ENCODE results near the gene PTPN1. TPM values are rescaled to one million over a fixed set of nuclear protein-coding genes. Genes with fewer than 3 reads are reported as not detected.

PTPN1 gene
- total RNA-seq, 1 donor from 2014 or later, result 38.1 TPM

GRCh38 chr20:50533061-50533460, 22.9 kb downstream of the PTPN1 start:
- Mint-ChIP-seq H3K4me1 (peaks cover 13% of the 10 kb centered on the region), H3K9me3 (no peaks in the 10 kb centered on the region), H3K4me3 (no peak overlapping the region), H3K27me3 (ENCODE audit: insufficient read depth, low read depth) (no peaks in the 10 kb centered on the region), H3K27ac (no peak overlapping the region), H3K36me3 (peaks cover 9% of the 10 kb centered on the region)
- H3K36me3 ChIP-seq, result no peaks in the 10 kb centered on the region
- H2AFZ ChIP-seq (replicated peaks), result no peak overlapping the region
- no peak overlapping the region for H3K4me3 ChIP-seq
- H4K20me1 ChIP-seq (ENCODE audit: low read depth), result peaks cover 58% of the 10 kb centered on the region
- peaks cover 43% of the 10 kb centered on the region for H3K4me1 ChIP-seq
- no peak overlapping the region for H3K9ac ChIP-seq
- H3K9me3 ChIP-seq (ENCODE audit: low read depth), result no peaks in the 10 kb centered on the region
- H3K79me2 ChIP-seq (ENCODE audit: low read depth), result peaks cover 99% of the 10 kb centered on the region
- H3K27ac ChIP-seq, result no peak overlapping the region
- DNase-seq (ENCODE audit: low spot score), result no peak
- H3K4me2 ChIP-seq, result no peak overlapping the region
- H3K27me3 ChIP-seq, result no peaks in the 10 kb centered on the region
- no peaks in the 10 kb centered on the region for H3F3A ChIP-seq (ENCODE audit: low read depth)
- TF ChIP-seq EZH2phosphoT487 (IDR thresholded peaks at IDR 0.05) (no peak), CTCF (IDR thresholded peaks at IDR 0.05) (no peak), EZH2 (IDR thresholded peaks at IDR 0.05) (no peak)

- Histone ChIP-seq H4K20me1 (ENCODE audit: low read depth) (peaks cover 58% of the 10 kb centered on the region), H3K9ac (no peak overlapping the region), H2AFZ (replicated peaks) (no peak overlapping the region), H3F3A (ENCODE audit: low read depth) (no peaks in the 10 kb centered on the region), H3K9me3 (ENCODE audit: low read depth) (no peaks in the 10 kb centered on the region), H3K27me3 (no peaks in the 10 kb centered on the region), H3K27ac (no peak overlapping the region), H3K36me3 (no peaks in the 10 kb centered on the region), H3K4me1 (peaks cover 43% of the 10 kb centered on the region), H3K4me3 (no peak overlapping the region), H3K4me2 (no peak overlapping the region), H3K79me2 (ENCODE audit: low read depth) (peaks cover 99% of the 10 kb centered on the region)
- no peak overlapping the region for H3K4me3 Mint-ChIP-seq
- peaks cover 9% of the 10 kb centered on the region for H3K36me3 Mint-ChIP-seq
- peaks cover 13% of the 10 kb centered on the region for H3K4me1 Mint-ChIP-seq
- H3K9me3 Mint-ChIP-seq, result no peaks in the 10 kb centered on the region
- H3K27ac Mint-ChIP-seq, result no peak overlapping the region
- TF ChIP-seq EZH2phosphoT487 (IDR thresholded peaks at IDR 0.05), result no peak
- no peak for TF ChIP-seq CTCF (IDR thresholded peaks at IDR 0.05)
- TF ChIP-seq EZH2 (IDR thresholded peaks at IDR 0.05), result no peak
- H3K27me3 Mint-ChIP-seq (ENCODE audit: insufficient read depth, low read depth), result no peaks in the 10 kb centered on the region
- no peak for DNase-seq (ENCODE audit: low spot score)
Observed at GRCh38 chr20:50533464-50533863, 23.3 kb downstream of the PTPN1 start.

- Mint-ChIP-seq H3K27me3 (ENCODE audit: insufficient read depth, low read depth) (no peaks in the 10 kb centered on the region), H3K4me1 (peaks cover 13% of the 10 kb centered on the region), H3K36me3 (peaks cover 5% of the 10 kb centered on the region), H3K4me3 (no peak overlapping the region), H3K9me3 (no peaks in the 10 kb centered on the region), H3K27ac (no peak overlapping the region)
- no peak overlapping the region for H3K4me2 ChIP-seq
- H3K4me3 ChIP-seq, result no peak overlapping the region
- TF ChIP-seq EZH2phosphoT487 (IDR thresholded peaks at IDR 0.05), result no peak
- no peak for TF ChIP-seq CTCF (IDR thresholded peaks at IDR 0.05)
- no peak for TF ChIP-seq EZH2 (IDR thresholded peaks at IDR 0.05)
- no peaks in the 10 kb centered on the region for H3K9me3 ChIP-seq (ENCODE audit: low read depth)
- H3K79me2 ChIP-seq (ENCODE audit: low read depth), result peaks cover 97% of the 10 kb centered on the region
- H3K4me1 ChIP-seq, result peaks cover 43% of the 10 kb centered on the region
- no peaks in the 10 kb centered on the region for H3K36me3 ChIP-seq
- no peak for DNase-seq (ENCODE audit: low spot score)
- H3K27me3 ChIP-seq, result no peaks in the 10 kb centered on the region
- no peaks in the 10 kb centered on the region for H3F3A ChIP-seq (ENCODE audit: low read depth)
- no peak overlapping the region for H3K27ac ChIP-seq
- no peak overlapping the region for H2AFZ ChIP-seq (replicated peaks)
- no peak overlapping the region for H3K9ac ChIP-seq
- peaks cover 54% of the 10 kb centered on the region for H4K20me1 ChIP-seq (ENCODE audit: low read depth)
Observed at GRCh38 chr20:50534567-50534966, 24.4 kb downstream of the PTPN1 start.

Data from neural progenitor cell (in vitro differentiated cells).